ENCODE data around the gene TXNDC5. TPM values are rescaled to one million over a fixed set of nuclear protein-coding genes. Genes with fewer than 3 reads are reported as not detected.

The TXNDC5 gene
- total RNA-seq, 1 donor from 2014 or later, result 88.1 TPM

- H3K4me1 ChIP-seq, result no peaks in the 10 kb centered on the region
- DNase-seq (ENCODE audit: extremely low spot score in 2 of 2), result no peak
- no peak for TF ChIP-seq POLR2A (IDR thresholded peaks at IDR 0.05)
- TF ChIP-seq CTCF (IDR thresholded peaks at IDR 0.05), result no peak
Measured at GRCh38 chr6:7887278-7887991, 23.2 kb downstream of the TXNDC5 start.

GRCh38 chr6:7886132-7886531 lies 24.5 kb downstream of the TXNDC5 start:
- H3K4me1 ChIP-seq, result no peaks in the 10 kb centered on the region
- TF ChIP-seq POLR2AphosphoS5 (IDR thresholded peaks at IDR 0.05; ENCODE audit: insufficient read depth in 1 of 2, low read depth in 1 of 2), result no peak
- TF ChIP-seq POLR2A (IDR thresholded peaks at IDR 0.05), result no peak
- no peak for TF ChIP-seq CTCF (IDR thresholded peaks at IDR 0.05)
- H3K27ac ChIP-seq, result no peak overlapping the region
- H3K36me3 ChIP-seq, result peaks cover 0 to 91% of the 10 kb centered on the region in 2 donors
- no peaks in the 10 kb centered on the region for H3K9me3 ChIP-seq
- no peak overlapping the region for H3K4me3 ChIP-seq
- H3K27me3 ChIP-seq, result no peaks in the 10 kb centered on the region
- DNase-seq (ENCODE audit: extremely low spot score in 2 of 2), result no peak
- intact Hi-C loops (cut with DNase I), result no loop called here

More at GRCh38 chr6:7887278-7887991, 23.2 kb downstream of the TXNDC5 start:
- no peaks in the 10 kb centered on the region for H3K27me3 ChIP-seq
- intact Hi-C loops (cut with DNase I), result no loop called here
- no peak overlapping the region for H3K4me3 ChIP-seq
- H3K9me3 ChIP-seq, result no peaks in the 10 kb centered on the region
- peaks cover 0 to 88% of the 10 kb centered on the region in 2 donors for H3K36me3 ChIP-seq
- no peak overlapping the region for H3K27ac ChIP-seq

- DNase-seq (ENCODE audit: extremely low spot score in 2 of 2), result no peak
- Histone ChIP-seq H3K4me1 (no peaks in the 10 kb centered on the region), H3K9me3 (no peaks in the 10 kb centered on the region), H3K36me3 (peaks cover 0 to 66% of the 10 kb centered on the region in 2 donors), H3K4me3 (no peak overlapping the region), H3K27me3 (no peaks in the 10 kb centered on the region), H3K27ac (no peak overlapping the region)
- intact Hi-C loops (cut with DNase I), result no loop called here
- TF ChIP-seq POLR2AphosphoS5 (IDR thresholded peaks at IDR 0.05; ENCODE audit: insufficient read depth in 1 of 2, low read depth in 1 of 2) (no peak), POLR2A (IDR thresholded peaks at IDR 0.05) (no peak), CTCF (IDR thresholded peaks at IDR 0.05) (no peak)
Measured at GRCh38 chr6:7883381-7883780, 27.2 kb downstream of the TXNDC5 start.

- no peak for TF ChIP-seq POLR2AphosphoS5 (IDR thresholded peaks at IDR 0.05; ENCODE audit: insufficient read depth in 1 of 2, low read depth in 1 of 2)
- no peak for TF ChIP-seq CTCF (IDR thresholded peaks at IDR 0.05)
- no peak for TF ChIP-seq POLR2A (IDR thresholded peaks at IDR 0.05)
- Histone ChIP-seq H3K36me3 (peaks cover 0 to 59% of the 10 kb centered on the region in 2 donors), H3K9me3 (no peaks in the 10 kb centered on the region), H3K4me3 (no peak overlapping the region), H3K27ac (no peak overlapping the region), H3K27me3 (no peaks in the 10 kb centered on the region), H3K4me1 (no peaks in the 10 kb centered on the region)
- DNase-seq (ENCODE audit: extremely low spot score in 2 of 2), result no peak
- intact Hi-C loops (cut with DNase I), result no loop called here
Measured at GRCh38 chr6:7882505-7883257, 27.9 kb downstream of the TXNDC5 start.
